ENCODE results near the gene PLA2G4E.
A peak's percentile ranks its signal among the peaks of the same experiment; 100 is the strongest.

PLA2G4E gene

GRCh38 chr15:41961595-41962202 is 59.1 kb downstream of the PLA2G4E start:
- no peak for DNase-seq (ENCODE audit: low spot score)
- Mint-ChIP-seq H3K27ac (no peak overlapping the region), H3K36me3 (ENCODE audit: low read depth) (peaks cover 4% of the 10 kb centered on the region), H3K27me3 (ENCODE audit: low read depth) (no peaks in the 10 kb centered on the region), H3K4me1 (ENCODE audit: low read depth) (peaks cover 29% of the 10 kb centered on the region), H3K4me3 (no peak overlapping the region), H3K9me3 (no peaks in the 10 kb centered on the region)

- DNase-seq (ENCODE audit: low spot score), result no peak
- no peak overlapping the region for H3K27ac Mint-ChIP-seq
Measured at GRCh38 chr15:41961001-41961518, 59.8 kb downstream of the PLA2G4E start.

GRCh38 chr15:41958002-41958420 is 62.8 kb downstream of the PLA2G4E start:
- Mint-ChIP-seq H3K9me3 (no peaks in the 10 kb centered on the region), H3K4me1 (ENCODE audit: low read depth) (peaks cover 30% of the 10 kb centered on the region), H3K27ac (peak overlapping the region; percentile 62), H3K27me3 (ENCODE audit: low read depth) (no peaks in the 10 kb centered on the region), H3K4me3 (no peak overlapping the region), H3K36me3 (ENCODE audit: low read depth) (peaks cover 4% of the 10 kb centered on the region)
- no peak for DNase-seq (ENCODE audit: low spot score)

More at GRCh38 chr15:41961001-41961518, 59.8 kb downstream of the PLA2G4E start:
- Mint-ChIP-seq H3K4me1 (ENCODE audit: low read depth) (peaks cover 30% of the 10 kb centered on the region), H3K9me3 (no peaks in the 10 kb centered on the region), H3K4me3 (no peak overlapping the region), H3K27me3 (ENCODE audit: low read depth) (no peaks in the 10 kb centered on the region), H3K36me3 (ENCODE audit: low read depth) (peaks cover 4% of the 10 kb centered on the region)

GRCh38 chr15:41957021-41957897 is 63.6 kb downstream of the PLA2G4E start:
- Mint-ChIP-seq H3K4me3 (peak overlapping the region; percentile 55), H3K27ac (peak overlapping the region; percentile 62), H3K4me1 (ENCODE audit: low read depth) (peaks cover 30% of the 10 kb centered on the region), H3K9me3 (no peaks in the 10 kb centered on the region), H3K36me3 (ENCODE audit: low read depth) (peaks cover 8% of the 10 kb centered on the region), H3K27me3 (ENCODE audit: low read depth) (no peaks in the 10 kb centered on the region)
- DNase-seq (ENCODE audit: low spot score), result no peak

GRCh38 chr15:41955807-41956525 is 64.9 kb downstream of the PLA2G4E start:
- Mint-ChIP-seq H3K36me3 (ENCODE audit: low read depth) (peaks cover 5% of the 10 kb centered on the region), H3K27me3 (ENCODE audit: low read depth) (no peaks in the 10 kb centered on the region), H3K4me1 (ENCODE audit: low read depth) (peaks cover 20% of the 10 kb centered on the region), H3K27ac (no peak overlapping the region), H3K9me3 (no peaks in the 10 kb centered on the region), H3K4me3 (no peak overlapping the region)
- DNase-seq (ENCODE audit: low spot score), result no peak

- DNase-seq (ENCODE audit: low spot score), result no peak
- Mint-ChIP-seq H3K9me3 (no peaks in the 10 kb centered on the region), H3K27ac (no peak overlapping the region), H3K4me1 (ENCODE audit: low read depth) (peaks cover 20% of the 10 kb centered on the region), H3K36me3 (ENCODE audit: low read depth) (peaks cover 5% of the 10 kb centered on the region), H3K4me3 (no peak overlapping the region), H3K27me3 (ENCODE audit: low read depth) (no peaks in the 10 kb centered on the region)
Measured at GRCh38 chr15:41955100-41955499, 65.7 kb downstream of the PLA2G4E start.

- Mint-ChIP-seq H3K9me3 (no peaks in the 10 kb centered on the region), H3K27me3 (ENCODE audit: low read depth) (no peaks in the 10 kb centered on the region), H3K36me3 (ENCODE audit: low read depth) (peaks cover 5% of the 10 kb centered on the region), H3K27ac (no peak overlapping the region), H3K4me3 (no peak overlapping the region), H3K4me1 (ENCODE audit: low read depth) (peaks cover 20% of the 10 kb centered on the region)
- DNase-seq (ENCODE audit: low spot score), result no peak
Measured at GRCh38 chr15:41954036-41954435, 66.8 kb downstream of the PLA2G4E start.

- Mint-ChIP-seq H3K4me3 (no peak overlapping the region), H3K9me3 (no peaks in the 10 kb centered on the region), H3K4me1 (ENCODE audit: low read depth) (peaks cover 6% of the 10 kb centered on the region), H3K27me3 (ENCODE audit: low read depth) (no peaks in the 10 kb centered on the region), H3K36me3 (ENCODE audit: low read depth) (peaks cover 5% of the 10 kb centered on the region), H3K27ac (no peak overlapping the region)
- no peak for DNase-seq (ENCODE audit: low spot score)
Measured at GRCh38 chr15:41952013-41952563, 68.8 kb downstream of the PLA2G4E start.

- Mint-ChIP-seq H3K4me1 (ENCODE audit: low read depth) (peaks cover 1% of the 10 kb centered on the region), H3K27ac (no peak overlapping the region), H3K4me3 (no peak overlapping the region), H3K36me3 (ENCODE audit: low read depth) (peaks cover 5% of the 10 kb centered on the region), H3K27me3 (ENCODE audit: low read depth) (no peaks in the 10 kb centered on the region), H3K9me3 (no peaks in the 10 kb centered on the region)
- DNase-seq (ENCODE audit: low spot score), result no peak
Measured at GRCh38 chr15:41951571-41951970, 69.3 kb downstream of the PLA2G4E start.

- Mint-ChIP-seq H3K9me3 (no peaks in the 10 kb centered on the region), H3K4me3 (no peak overlapping the region), H3K27ac (no peak overlapping the region), H3K4me1 (ENCODE audit: low read depth) (no peaks in the 10 kb centered on the region), H3K27me3 (ENCODE audit: low read depth) (no peaks in the 10 kb centered on the region), H3K36me3 (ENCODE audit: low read depth) (peaks cover 5% of the 10 kb centered on the region)
- DNase-seq (ENCODE audit: low spot score), result no peak
Measured at GRCh38 chr15:41950489-41950888, 70.4 kb downstream of the PLA2G4E start.

- Mint-ChIP-seq H3K9me3 (no peaks in the 10 kb centered on the region), H3K4me3 (no peak overlapping the region), H3K36me3 (ENCODE audit: low read depth) (peaks cover 5% of the 10 kb centered on the region)
Measured at GRCh38 chr15:41950127-41950483, 70.7 kb downstream of the PLA2G4E start.

GRCh38 chr15:41949401-41950126 is 71.3 kb downstream of the PLA2G4E start:
- Mint-ChIP-seq H3K4me1 (ENCODE audit: low read depth) (no peaks in the 10 kb centered on the region), H3K27me3 (ENCODE audit: low read depth) (no peaks in the 10 kb centered on the region), H3K36me3 (ENCODE audit: low read depth) (peaks cover 5% of the 10 kb centered on the region), H3K4me3 (no peak overlapping the region), H3K9me3 (no peaks in the 10 kb centered on the region), H3K27ac (peak overlapping the region; percentile 15)
- no peak for DNase-seq (ENCODE audit: low spot score)

More at GRCh38 chr15:41950127-41950483, 70.7 kb downstream of the PLA2G4E start:
- H3K27me3 Mint-ChIP-seq (ENCODE audit: low read depth), result no peaks in the 10 kb centered on the region
- no peak for DNase-seq (ENCODE audit: low spot score)
- H3K27ac Mint-ChIP-seq, result no peak overlapping the region
- H3K4me1 Mint-ChIP-seq (ENCODE audit: low read depth), result no peaks in the 10 kb centered on the region

- Mint-ChIP-seq H3K4me1 (ENCODE audit: low read depth) (no peaks in the 10 kb centered on the region), H3K36me3 (ENCODE audit: low read depth) (peaks cover 5% of the 10 kb centered on the region), H3K4me3 (no peak overlapping the region), H3K27me3 (ENCODE audit: low read depth) (no peaks in the 10 kb centered on the region), H3K9me3 (no peaks in the 10 kb centered on the region), H3K27ac (no peak overlapping the region)
- DNase-seq (ENCODE audit: low spot score), result no peak
Measured at GRCh38 chr15:41948490-41948889, 72.4 kb downstream of the PLA2G4E start.
